Nephron progenitor cell (in vitro differentiated cells): ENCODE measurements around the gene HCK.
A peak's percentile ranks its signal among the peaks of the same experiment; 100 is the strongest.

Source experiments
- DNase-seq: peaks from one replicate; pipeline ENCODE4 v3.0.0; 2021
- H3K27ac Mint-ChIP-seq: 2 replicates; pipeline ENCODE4 v1.8.0; 2021; ENCODE audit warnings: mild to moderate bottlenecking, moderate library complexity, mixed read lengths
- H3K27me3 Mint-ChIP-seq: 2 replicates; pipeline ENCODE4 v1.8.0; 2021; ENCODE audit warnings: mild to moderate bottlenecking, low read depth, mixed read lengths; ENCODE audit not compliant: poor library complexity
- H3K36me3 Mint-ChIP-seq: 2 replicates; pipeline ENCODE4 v1.8.0; 2021; ENCODE audit warnings: low read depth, mixed read lengths
- H3K4me1 Mint-ChIP-seq: 2 replicates; pipeline ENCODE4 v1.8.0; 2021; ENCODE audit warnings: mixed read lengths
- H3K4me3 Mint-ChIP-seq: 2 replicates; pipeline ENCODE4 v1.8.0; 2021; ENCODE audit warnings: mild to moderate bottlenecking, moderate library complexity, mixed read lengths
- H3K9me3 Mint-ChIP-seq: 2 replicates; pipeline ENCODE4 v1.8.0; 2021; ENCODE audit warnings: mild to moderate bottlenecking, moderate library complexity, mixed read lengths
- TF ChIP-seq, protein P1 (sequence below): fragments of 200-600 bp; sonication (generic); IDR thresholded peaks from 2 replicates; pipeline ENCODE4 v1.5.0; 2021; ENCODE audit warnings: antibody characterized with exemption

HCK gene

GRCh38 chr20:32017711-32018251, 34.3 kb upstream of the HCK start:
- TF ChIP-seq, protein P1, sequence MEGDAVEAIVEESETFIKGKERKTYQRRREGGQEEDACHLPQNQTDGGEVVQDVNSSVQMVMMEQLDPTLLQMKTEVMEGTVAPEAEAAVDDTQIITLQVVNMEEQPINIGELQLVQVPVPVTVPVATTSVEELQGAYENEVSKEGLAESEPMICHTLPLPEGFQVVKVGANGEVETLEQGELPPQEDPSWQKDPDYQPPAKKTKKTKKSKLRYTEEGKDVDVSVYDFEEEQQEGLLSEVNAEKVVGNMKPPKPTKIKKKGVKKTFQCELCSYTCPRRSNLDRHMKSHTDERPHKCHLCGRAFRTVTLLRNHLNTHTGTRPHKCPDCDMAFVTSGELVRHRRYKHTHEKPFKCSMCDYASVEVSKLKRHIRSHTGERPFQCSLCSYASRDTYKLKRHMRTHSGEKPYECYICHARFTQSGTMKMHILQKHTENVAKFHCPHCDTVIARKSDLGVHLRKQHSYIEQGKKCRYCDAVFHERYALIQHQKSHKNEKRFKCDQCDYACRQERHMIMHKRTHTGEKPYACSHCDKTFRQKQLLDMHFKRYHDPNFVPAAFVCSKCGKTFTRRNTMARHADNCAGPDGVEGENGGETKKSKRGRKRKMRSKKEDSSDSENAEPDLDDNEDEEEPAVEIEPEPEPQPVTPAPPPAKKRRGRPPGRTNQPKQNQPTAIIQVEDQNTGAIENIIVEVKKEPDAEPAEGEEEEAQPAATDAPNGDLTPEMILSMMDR: no peak
- H3K27me3 Mint-ChIP-seq: peaks cover 55% of the 10 kb centered on the region
- H3K36me3 Mint-ChIP-seq: no peaks in the 10 kb centered on the region
- no peak overlapping the region for H3K27ac Mint-ChIP-seq
- peak overlapping the region; percentile 90 for H3K4me3 Mint-ChIP-seq
- peaks cover 34% of the 10 kb centered on the region for H3K4me1 Mint-ChIP-seq
- DNase-seq: peak; percentile 65
- H3K9me3 Mint-ChIP-seq: no peaks in the 10 kb centered on the region

DNA sequence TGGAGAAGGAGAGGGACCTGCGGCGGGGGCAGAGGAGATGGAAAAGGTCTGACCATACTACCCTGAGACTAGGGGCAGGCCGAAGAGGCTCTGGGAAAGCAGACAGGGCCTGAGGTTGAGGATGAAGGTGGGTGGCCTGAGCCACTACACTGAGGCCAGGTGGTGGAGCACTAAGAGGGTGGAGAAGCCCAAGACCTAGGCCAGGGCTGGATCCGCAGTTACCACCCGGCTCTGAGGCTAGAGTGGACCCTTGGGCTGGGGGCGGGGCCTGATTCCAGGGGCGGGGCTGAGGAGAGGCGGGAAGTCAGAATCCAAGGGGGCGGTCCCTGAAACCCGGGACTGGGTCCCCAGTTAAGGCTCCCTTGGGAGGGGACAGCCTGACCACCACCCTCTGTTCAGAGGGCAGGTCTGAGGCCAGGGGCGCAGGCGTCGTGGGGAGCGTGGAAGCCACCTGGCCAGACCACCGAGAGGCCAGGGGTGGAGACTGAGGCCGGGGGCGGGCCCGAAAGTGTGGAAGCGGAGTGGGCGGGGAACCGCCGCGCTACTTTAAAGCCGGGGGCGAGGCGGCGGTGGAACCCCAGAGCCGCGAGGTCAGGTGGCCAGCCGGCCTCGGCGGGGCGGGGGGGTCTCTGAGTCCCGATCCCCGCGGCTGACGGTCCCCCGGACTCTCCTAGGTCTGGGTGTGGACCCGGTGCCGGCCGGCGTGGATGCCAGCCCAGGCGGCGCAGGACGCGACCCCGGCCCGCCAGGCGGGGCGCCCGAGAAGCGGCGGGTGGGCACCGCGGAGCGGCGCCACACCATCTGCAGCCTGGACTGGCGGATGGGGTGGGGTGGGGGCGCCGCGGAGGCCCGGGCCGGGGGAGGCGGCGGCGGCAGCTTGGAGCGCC, 33.5 kb upstream of the HCK start:
- peak; percentile 94 for DNase-seq
- Mint-ChIP-seq H3K36me3 (no peaks in the 10 kb centered on the region), H3K9me3 (no peaks in the 10 kb centered on the region), H3K4me1 (peaks cover 34% of the 10 kb centered on the region), H3K4me3 (peak overlapping the region; percentile 90), H3K27ac (peak overlapping the region; percentile 75), H3K27me3 (peaks cover 55% of the 10 kb centered on the region)
- TF ChIP-seq, protein P1: no peak

DNA sequence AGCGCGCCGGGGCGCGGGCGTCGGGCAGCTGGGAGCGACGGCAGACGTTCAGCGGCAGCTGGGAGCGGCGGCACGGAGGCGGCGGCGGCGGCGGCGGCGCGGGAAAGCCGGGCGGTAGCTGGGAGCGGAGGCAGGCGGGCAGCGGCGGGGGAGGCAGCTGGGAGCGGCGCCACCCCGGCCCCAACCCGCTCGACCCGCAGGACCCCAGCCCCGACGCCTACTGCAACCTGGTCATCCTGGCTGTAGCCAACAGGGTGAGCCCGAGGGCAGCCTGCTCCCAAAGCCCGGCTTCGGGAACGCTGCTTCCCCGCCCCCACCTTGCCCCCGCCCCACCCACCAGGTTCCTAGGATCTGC, 32.9 kb upstream of the HCK start:
- Mint-ChIP-seq H3K27me3 (peaks cover 58% of the 10 kb centered on the region), H3K36me3 (no peaks in the 10 kb centered on the region), H3K27ac (no peak overlapping the region), H3K9me3 (no peaks in the 10 kb centered on the region), H3K4me1 (peaks cover 34% of the 10 kb centered on the region), H3K4me3 (peak overlapping the region; percentile 86)
- peak; percentile 69 for DNase-seq
- TF ChIP-seq, protein P1: no peak

- TF ChIP-seq, protein P1: no peak
- Mint-ChIP-seq H3K4me1 (peaks cover 34% of the 10 kb centered on the region), H3K27me3 (peaks cover 58% of the 10 kb centered on the region), H3K27ac (no peak overlapping the region), H3K36me3 (no peaks in the 10 kb centered on the region), H3K4me3 (peak overlapping the region; percentile 86), H3K9me3 (no peaks in the 10 kb centered on the region)
- no peak for DNase-seq
These were observed 32.2 kb upstream of the HCK start for GRCh38 chr20:32019563-32020463.

GRCh38 chr20:32021091-32021490, 31.0 kb upstream of the HCK start:
- Mint-ChIP-seq H3K9me3 (no peaks in the 10 kb centered on the region), H3K27me3 (peaks cover 48% of the 10 kb centered on the region)

More at GRCh38 chr20:32021091-32021490, 31.0 kb upstream of the HCK start:
- DNase-seq: no peak
- H3K36me3 Mint-ChIP-seq: no peaks in the 10 kb centered on the region
- H3K4me1 Mint-ChIP-seq: peaks cover 29% of the 10 kb centered on the region
- TF ChIP-seq, protein P1: no peak
- no peak overlapping the region for H3K27ac Mint-ChIP-seq
- H3K4me3 Mint-ChIP-seq: peak overlapping the region; percentile 69
